H1 (cell line): Measurements from ENCODE around the gene SHROOM2. TPM values are rescaled to one million over a fixed set of nuclear protein-coding genes. Genes with fewer than 3 reads are reported as not detected.

Experiments
- CTCF ChIA-PET: fragments of 300-600 bp; sonication (Branson Sonifier 250); formaldehyde crosslinking; loops from one replicate; lab custom pipeline; 2021; ENCODE audit not compliant: partially characterized antibody; lab: Charles Lee
- POLR2A ChIA-PET: fragments of 300-600 bp; sonication (Branson Sonifier 250); formaldehyde crosslinking; loops from one replicate; lab custom pipeline; 2021; ENCODE audit warnings: inconsistent platforms; ENCODE audit not compliant: partially characterized antibody; lab: Charles Lee
- DNase-seq, 2 experiments: peaks; one replicate each; pipeline versions ENCODE4 v3.0.0 to v3.0.0-alpha.2; 2010 to 2022; ENCODE audit warnings: low spot score in 2 of 2, low read depth in 1 of 2, mixed read lengths in 1 of 2
- FAIRE-seq: peaks from 2 replicates; lab custom pipeline; 2011; peaks lifted over from hg19 to GRCh38; lab: Jason Lieb, UNC
- H2AFZ ChIP-seq: 2 replicates; pipeline ENCODE4 v1.8.1; 2012; ENCODE audit warnings: low read length, inconsistent platforms
- H2AK5ac ChIP-seq: 2 replicates; pipeline ENCODE4 v1.6.1; 2013; ENCODE audit warnings: low read depth, low read length
- H2BK120ac ChIP-seq: replicated peaks from 2 replicates; pipeline ENCODE3; 2013; ENCODE audit warnings: low read depth, low read length, inconsistent platforms
- H2BK12ac ChIP-seq: 2 replicates; pipeline ENCODE4 v1.6.1; 2013; ENCODE audit warnings: low read depth, low read length
- H2BK15ac ChIP-seq: 2 replicates; pipeline ENCODE4 v1.6.1; 2013; ENCODE audit warnings: low read length
- H2BK20ac ChIP-seq: 2 replicates; pipeline ENCODE4 v1.6.1; 2013; ENCODE audit warnings: low read length
- H2BK5ac ChIP-seq: 2 replicates; pipeline ENCODE4 v1.6.1; 2013; ENCODE audit warnings: low read depth, low read length
- H3K14ac ChIP-seq: 2 replicates; pipeline ENCODE4 v1.6.1; 2013; ENCODE audit warnings: inconsistent platforms; ENCODE audit not compliant: insufficient read length
- H3K18ac ChIP-seq: 2 replicates; pipeline ENCODE4 v1.6.1; 2013; ENCODE audit warnings: low read length; ENCODE audit errors: extremely low read depth
- H3K23ac ChIP-seq: 2 replicates; pipeline ENCODE4 v1.6.1; 2013; ENCODE audit warnings: inconsistent platforms; ENCODE audit not compliant: insufficient read length
- H3K23me2 ChIP-seq: 2 replicates; pipeline ENCODE4 v1.6.1; 2013; ENCODE audit warnings: low read depth, low read length
- H3K27ac ChIP-seq: 2 replicates; pipeline ENCODE4 v1.6.1; 2011; ENCODE audit warnings: low read depth, low read length, inconsistent platforms
- H3K27me3 ChIP-seq, 4 experiments: replicated peaks in 1 of 4; 1 replicate in 1 of 4; 2 replicates in 3 of 4; pipeline versions ENCODE4 v1.6.1 to v1.8.1; 2011 to 2013; ENCODE audit warnings: low read length in 3 of 4, mild to moderate bottlenecking in 3 of 4, inconsistent platforms in 2 of 4, mixed read lengths in 2 of 4, moderate library complexity in 1 of 4; ENCODE audit not compliant: control insufficient read depth in 3 of 4, insufficient read depth in 3 of 4; ENCODE audit errors: extremely low read depth in 1 of 4
- H3K36me3 ChIP-seq, 4 experiments: 2 replicates each; pipeline versions ENCODE4 v1.6.1 to v1.8.1; 2011 to 2013; ENCODE audit warnings: mild to moderate bottlenecking in 4 of 4, low read length in 3 of 4, moderate library complexity in 2 of 4, control low read depth in 1 of 4, inconsistent platforms in 1 of 4; ENCODE audit not compliant: insufficient read depth in 4 of 4, control insufficient read depth in 2 of 4
- H3K4ac ChIP-seq: replicated peaks from 2 replicates; pipeline ENCODE3; 2013; ENCODE audit warnings: low read length, low read depth, mixed read lengths, inconsistent platforms; ENCODE audit not compliant: insufficient read length
- H3K4me1 ChIP-seq, 4 experiments: replicated peaks in 1 of 4; 1 replicate in 1 of 4; 2 replicates in 3 of 4; pipeline versions ENCODE4 v1.6.1 to v1.8.1; 2011 to 2013; ENCODE audit warnings: low read length in 3 of 4, inconsistent platforms in 2 of 4, mixed read lengths in 1 of 4; ENCODE audit not compliant: insufficient read depth in 4 of 4, control insufficient read depth in 3 of 4
- H3K4me2 ChIP-seq, 2 experiments: 2 replicates each; pipeline versions ENCODE4 v1.6.1 to v1.8.1; 2011 to 2013; ENCODE audit warnings: low read depth in 2 of 2, low read length in 2 of 2, control low read depth in 1 of 2, inconsistent platforms in 1 of 2, mild to moderate bottlenecking in 1 of 2; ENCODE audit not compliant: insufficient read depth in 1 of 2
- H3K4me3 ChIP-seq, 4 experiments: fragments of 200-600, 300-600 bp in 1 of 4; sonication (generic), shearing (Covaris generic), sonication (Bioruptor Twin) in 1 of 4; 2 replicates each; pipeline versions ENCODE4 v1.5.1 to v1.8.1; 2011 to 2016; ENCODE audit warnings: low read length in 4 of 4, low read depth in 3 of 4, control low read depth in 2 of 4, inconsistent platforms in 2 of 4, mild to moderate bottlenecking in 2 of 4, mixed read lengths in 1 of 4, moderate library complexity in 1 of 4; ENCODE audit not compliant: insufficient read depth in 2 of 4; ENCODE audit errors: extremely low read depth in 1 of 4
- H3K56ac ChIP-seq: replicated peaks from 2 replicates; pipeline ENCODE3; 2013; ENCODE audit warnings: low read depth, mild to moderate bottlenecking, mixed read lengths, low read length, inconsistent platforms; ENCODE audit not compliant: insufficient read length
- H3K79me1 ChIP-seq: 2 replicates; pipeline ENCODE4 v1.6.1; 2013; ENCODE audit warnings: low read depth, low read length, control low read depth
- H3K79me2 ChIP-seq, 2 experiments: 2 replicates each; pipeline versions ENCODE4 v1.6.1 to v1.8.1; 2012 to 2013; ENCODE audit warnings: low read length in 2 of 2, mild to moderate bottlenecking in 2 of 2, inconsistent platforms in 1 of 2; ENCODE audit not compliant: insufficient read depth in 2 of 2, control insufficient read depth in 1 of 2
- H3K9ac ChIP-seq, 4 experiments: replicated peaks in 1 of 4; 1 replicate in 1 of 4; 2 replicates in 3 of 4; pipeline versions ENCODE4 v1.6.1 to v1.8.1; 2011 to 2013; ENCODE audit warnings: low read depth in 3 of 4, low read length in 3 of 4, control low read depth in 2 of 4, mild to moderate bottlenecking in 2 of 4, moderate library complexity in 2 of 4, inconsistent platforms in 1 of 4; ENCODE audit errors: extremely low read depth in 1 of 4
- H3K9me3 ChIP-seq, 2 experiments: 2 replicates each; pipeline versions ENCODE4 v1.6.1 to v1.8.1; 2012 to 2013; ENCODE audit warnings: mild to moderate bottlenecking in 2 of 2, moderate library complexity in 2 of 2, control low read depth in 1 of 2, inconsistent platforms in 1 of 2, low read depth in 1 of 2, low read length in 1 of 2, mixed read lengths in 1 of 2; ENCODE audit not compliant: insufficient read depth in 2 of 2
- H4K20me1 ChIP-seq, 2 experiments: replicated peaks in 1 of 2; 2 replicates each; pipeline versions ENCODE3 to v1.8.1; 2011 to 2013; ENCODE audit warnings: inconsistent platforms in 2 of 2, low read length in 2 of 2, mild to moderate bottlenecking in 1 of 2; ENCODE audit not compliant: insufficient read depth in 2 of 2, control insufficient read depth in 1 of 2
- H4K5ac ChIP-seq: 2 replicates; pipeline ENCODE4 v1.6.1; 2013; ENCODE audit warnings: low read length, low read depth, mixed read lengths, inconsistent platforms; ENCODE audit not compliant: insufficient read length
- H4K8ac ChIP-seq: 2 replicates; pipeline ENCODE4 v1.8.0; 2013; ENCODE audit warnings: mild to moderate bottlenecking, moderate library complexity, low read length, inconsistent platforms; ENCODE audit not compliant: insufficient read depth; ENCODE audit errors: extremely low read depth
- H4K91ac ChIP-seq: replicated peaks from 2 replicates; pipeline ENCODE3; 2013; ENCODE audit warnings: low read length, mixed read lengths, inconsistent platforms; ENCODE audit not compliant: insufficient read length
- GABPA ChIP-seq: IDR thresholded peaks from 2 replicates; pipeline ENCODE4 v1.6.1; 2011; ENCODE audit warnings: mild to moderate bottlenecking, low read length, moderate library complexity, borderline replicate concordance; ENCODE audit not compliant: insufficient read depth
- NRF1 ChIP-seq: IDR thresholded peaks from 2 replicates; pipeline ENCODE4 v1.6.1; 2011; ENCODE audit warnings: mild to moderate bottlenecking, low read depth, low read length, improper control_type of control experiment
- WGBS, 2 experiments: shearing (Covaris generic) in 1 of 2; methylation state at CpG; one replicate each; pipeline versions ENCODE4 v1.1.6 to v1.1.7; 2013 to 2015; ENCODE audit warnings: low lambda C conversion rate in 2 of 2, mixed read lengths in 2 of 2, inconsistent platforms in 1 of 2, low coverage in 1 of 2, missing lambda C conversion rate in 1 of 2; ENCODE audit not compliant: insufficient replicate concordance in 2 of 2, insufficient coverage in 1 of 2, insufficient read length in 1 of 2; ENCODE audit errors: extremely low coverage in 1 of 2, missing lambda C conversion rate in 1 of 2; 5-methylcytosine and 5-hydroxymethylcytosine counted together
- polyA plus RNA-seq, 7 experiments: library from polyadenylated mRNA; depleted of rRNA in 3 of 7; stranded (reverse) in 5 of 7; unstranded in 2 of 7; fragments of >200 nt in 5 of 7; fragments of 200-250 nt in 2 of 7; gene quantifications; 1 replicate in 5 of 7; 2 replicates in 1 of 7; 4 replicates in 1 of 7; pipeline versions ENCODE4 v1.2.1 to v1.2.3, GENCODE V29; 2011 to 2013; ENCODE audit warnings: missing spikeins in 2 of 7, mixed read lengths in 2 of 7
- total RNA-seq: library from RNA; stranded (reverse); fragmentation: NEBNext Ultra II Directional; extraction: Animal tissue kit (Norgen Biotek cat#: 25700); gene quantifications from 2 replicates; pipeline ENCODE4 v1.2.1, GENCODE V29; 2021

The SHROOM2 gene
- total and polyA plus RNA-seq, 2 of the 8 experiments (the other 6 are each of a cell fraction or from before 2014, with no cell fraction given), result 3.4 to 14.2 TPM

- no peak overlapping the region for H3K23ac ChIP-seq
- no peak overlapping the region for H3K4ac ChIP-seq
- no peak overlapping the region for H4K5ac ChIP-seq
- no peak overlapping the region for H3K4me2 ChIP-seq
- H4K91ac ChIP-seq, result no peak overlapping the region
- no peak overlapping the region for H3K14ac ChIP-seq
- H4K8ac ChIP-seq, result no peak overlapping the region
- H3K27me3 ChIP-seq, result no peaks in the 10 kb centered on the region
- H3K79me1 ChIP-seq, result no peaks in the 10 kb centered on the region
- H2BK15ac ChIP-seq, result no peak overlapping the region
- H3K9me3 ChIP-seq, result no peaks in the 10 kb centered on the region
- POLR2A ChIA-PET, result no interaction called here
- H3K27ac ChIP-seq, result no peak overlapping the region
- H3K79me2 ChIP-seq, result no peaks in the 10 kb centered on the region; a peak in 1 of 4 replicates
- WGBS, 2 experiments, result 96% methylated on average over 14 of the region's 17 CpGs; no CpG with 5 or more reads in 1 of the 2 experiments
- CTCF ChIA-PET, result interaction anchor here (1.0 to 1.4 kb wide), 3 partner anchors 14 to 83 kb away, joined by 3 read pairs; no protein-coding TSS in a partner anchor
- H3K36me3 ChIP-seq, result no peaks in the 10 kb centered on the region
- DNase-seq (no peak), FAIRE-seq (no peak)
- no peak overlapping the region for H2BK5ac ChIP-seq
- H2BK12ac ChIP-seq, result no peak overlapping the region
- no peak overlapping the region for H3K18ac ChIP-seq
- H2AFZ ChIP-seq, result no peak overlapping the region
- peaks cover 0 to 2% of the 10 kb centered on the region in 2 experiments for H4K20me1 ChIP-seq
- H2AK5ac ChIP-seq, result no peak overlapping the region
- H3K4me1 ChIP-seq, result peaks cover 0 to 3% (median 0%) of the 10 kb centered on the region in 4 experiments; a peak in 1 of 7 replicates
- no peak overlapping the region for H2BK120ac ChIP-seq
- no peak overlapping the region for H2BK20ac ChIP-seq
- no peak overlapping the region for H3K9ac ChIP-seq
- TF ChIP-seq NRF1, result no peak
- no peak for TF ChIP-seq GABPA
- H3K4me3 ChIP-seq, result no peak overlapping the region
- H3K23me2 ChIP-seq, result peaks cover 2% of the 10 kb centered on the region; the same call in 1 of the 2 replicates
- H3K56ac ChIP-seq, result no peak overlapping the region
Observed at GRCh38 chrX:9905288-9905687, 119.1 kb downstream of the SHROOM2 start.
